ENCODE measurements around the gene CD151. TPM values are rescaled to one million over a fixed set of nuclear protein-coding genes. Genes with fewer than 3 reads are reported as not detected.

Gene CD151
- total RNA-seq, 1 donor from 2014 or later = 44.1 TPM

GRCh38 chr11:843086-843734 lies 10.5 kb downstream of the CD151 start:
- DNase-seq = no peak

- DNase-seq = no peak
Observed at GRCh38 chr11:843818-844692, 11.3 kb downstream of the CD151 start.

GRCh38 chr11:844693-845644 lies 12.2 kb downstream of the CD151 start:
- no peak for DNase-seq

GRCh38 chr11:845872-846495 lies 13.2 kb downstream of the CD151 start:
- no peak for DNase-seq

- no peak for DNase-seq
Observed at GRCh38 chr11:846496-847098, 13.8 kb downstream of the CD151 start.

GRCh38 chr11:847876-848275 lies 15.1 kb downstream of the CD151 start:
- no peak for DNase-seq

GRCh38 chr11:848380-848931 lies 15.7 kb downstream of the CD151 start:
- no peak for DNase-seq

GRCh38 chr11:849104-849824 lies 16.5 kb downstream of the CD151 start:
- no peak for DNase-seq

GRCh38 chr11:849951-850774 lies 17.4 kb downstream of the CD151 start:
- no peak for DNase-seq

- no peak for DNase-seq
Observed at GRCh38 chr11:850775-851763, 18.3 kb downstream of the CD151 start.

- no peak for DNase-seq
Observed at GRCh38 chr11:852762-853161, 20.0 kb downstream of the CD151 start.

- DNase-seq = no peak
Observed at GRCh38 chr11:853682-854448, 21.1 kb downstream of the CD151 start.

- DNase-seq = no peak
Observed at GRCh38 chr11:854601-855329, 22.0 kb downstream of the CD151 start.

GRCh38 chr11:855330-855674 lies 22.6 kb downstream of the CD151 start:
- DNase-seq = no peak

GRCh38 chr11:855796-856195 lies 23.0 kb downstream of the CD151 start:
- no peak for DNase-seq

- DNase-seq = no peak
Observed at GRCh38 chr11:856397-856796, 23.6 kb downstream of the CD151 start.

Data from occipital lobe (tissue), 2 donors.